GM21529 (cell line): ENCODE results near the gene MGAT5.

Experiments used
- ATAC-seq: cut with Tn5 transposase; IDR thresholded peaks from one replicate; pipeline ENCODE4 v1.9.1; 2021; ENCODE audit not compliant: unreplicated experiment

MGAT5 gene

DNA sequence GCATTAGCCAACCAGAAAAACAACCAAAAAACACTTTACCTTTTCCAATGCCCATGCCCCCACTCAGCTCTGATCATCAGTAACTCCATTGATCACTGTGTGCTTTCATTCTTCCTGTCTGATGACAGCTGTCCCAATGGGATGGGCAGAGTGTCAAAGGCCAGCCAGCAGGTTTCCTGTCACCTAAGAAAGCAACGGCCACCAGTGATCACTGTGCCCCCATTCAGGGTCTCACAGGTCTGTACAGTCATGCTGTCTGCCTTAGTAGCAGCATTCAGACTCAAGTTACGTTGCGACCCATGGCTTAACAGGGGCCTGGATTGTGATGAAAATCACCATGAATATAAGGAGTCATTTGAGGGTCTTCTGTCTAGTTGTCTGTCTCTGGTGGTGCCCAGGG lies 184.5 kb downstream of the MGAT5 start:
- ATAC-seq = no peak

DNA sequence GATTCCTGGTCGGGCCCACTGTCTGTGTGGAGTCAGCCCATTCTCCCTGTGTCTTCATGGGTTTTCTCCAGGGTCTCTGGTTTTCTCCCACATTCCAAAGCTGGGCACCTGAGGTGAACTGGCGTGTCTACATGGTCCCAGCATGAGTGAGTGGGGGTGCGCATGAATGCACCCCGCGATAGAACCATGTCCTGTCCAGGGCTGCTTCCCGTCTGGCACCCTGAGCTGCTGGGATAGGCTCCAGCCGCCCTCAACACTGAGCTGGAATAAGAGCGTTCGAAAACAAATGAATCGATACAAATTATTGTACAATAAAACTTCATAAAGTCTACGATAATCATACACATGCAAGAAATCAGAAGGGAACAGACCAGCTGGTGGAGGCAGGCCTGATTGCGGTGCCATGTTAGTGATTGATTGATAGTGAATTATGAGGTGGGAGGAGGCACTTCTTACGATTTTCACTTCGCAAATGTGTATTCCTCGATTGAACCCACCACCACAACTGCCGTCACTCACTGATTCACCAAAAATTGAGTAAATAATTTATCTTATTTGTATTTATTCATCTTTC lies 186.6 kb downstream of the MGAT5 start:
- ATAC-seq = no peak

DNA sequence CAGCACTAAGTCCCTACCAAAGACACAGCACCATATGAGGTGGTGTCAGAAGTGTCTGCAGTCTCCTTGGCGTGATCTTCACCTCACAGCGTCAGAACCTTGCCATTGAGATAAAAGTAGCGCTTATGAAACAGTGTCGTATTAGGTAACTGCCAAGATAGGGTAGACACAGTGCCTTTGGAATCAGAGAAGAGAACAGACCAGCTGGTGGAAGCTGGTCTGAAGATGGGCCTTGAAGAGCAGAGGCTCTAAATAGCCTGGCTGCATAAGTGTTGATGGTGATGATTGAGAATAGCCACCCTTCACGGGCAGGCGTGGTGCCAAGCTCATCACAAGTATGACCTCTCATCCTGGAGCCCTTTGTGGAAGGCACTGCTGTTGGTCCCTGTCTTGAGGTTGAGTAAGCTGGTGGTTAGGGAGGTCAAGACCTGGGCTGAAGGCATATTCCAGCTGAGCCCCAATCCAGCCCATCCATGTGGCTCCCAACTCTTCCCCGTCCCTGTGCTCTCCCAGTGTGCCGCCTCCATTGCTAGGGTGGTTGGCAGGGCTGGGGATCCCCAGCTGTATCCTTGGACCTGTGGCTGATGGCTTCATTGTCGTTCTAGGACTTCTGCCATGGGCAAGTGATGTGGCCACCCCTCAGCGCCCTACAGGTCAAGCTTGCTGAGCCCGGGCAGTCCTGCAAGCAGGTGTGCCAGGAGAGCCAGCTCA lies 187.4 kb downstream of the MGAT5 start:
- no peak for ATAC-seq

DNA sequence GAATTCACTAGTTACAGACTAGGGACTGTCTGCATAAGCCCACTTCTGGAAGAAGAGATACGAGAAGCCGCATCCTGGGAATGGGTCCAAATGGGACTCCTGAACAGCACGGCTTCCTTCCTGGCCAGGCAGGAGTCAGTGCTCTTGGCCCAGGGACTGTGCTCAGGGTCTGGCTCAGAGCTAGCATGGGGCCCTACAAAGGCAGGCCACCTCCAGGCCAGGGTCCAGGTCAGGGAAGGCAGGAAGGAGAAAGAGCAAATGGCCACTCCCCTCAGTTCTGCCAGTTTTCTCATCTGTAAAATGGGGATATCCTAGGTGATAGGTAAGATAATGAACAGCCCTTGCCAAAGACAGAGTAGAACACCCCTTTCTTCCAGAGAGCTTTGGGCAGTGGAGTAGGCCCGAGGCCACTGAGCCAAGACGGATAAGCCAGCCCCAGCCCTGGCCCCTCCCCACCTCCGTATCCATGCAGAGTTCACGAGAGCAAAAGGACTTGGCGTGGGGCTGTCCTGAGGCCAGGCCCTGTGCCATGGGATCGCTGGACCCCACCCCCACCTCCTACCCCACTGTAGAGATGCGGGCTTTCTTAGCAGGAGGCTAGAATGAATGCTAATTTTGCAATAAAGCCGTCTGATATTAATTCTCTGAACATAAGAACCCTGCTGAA lies 190.1 kb downstream of the MGAT5 start:
- no peak for ATAC-seq

DNA sequence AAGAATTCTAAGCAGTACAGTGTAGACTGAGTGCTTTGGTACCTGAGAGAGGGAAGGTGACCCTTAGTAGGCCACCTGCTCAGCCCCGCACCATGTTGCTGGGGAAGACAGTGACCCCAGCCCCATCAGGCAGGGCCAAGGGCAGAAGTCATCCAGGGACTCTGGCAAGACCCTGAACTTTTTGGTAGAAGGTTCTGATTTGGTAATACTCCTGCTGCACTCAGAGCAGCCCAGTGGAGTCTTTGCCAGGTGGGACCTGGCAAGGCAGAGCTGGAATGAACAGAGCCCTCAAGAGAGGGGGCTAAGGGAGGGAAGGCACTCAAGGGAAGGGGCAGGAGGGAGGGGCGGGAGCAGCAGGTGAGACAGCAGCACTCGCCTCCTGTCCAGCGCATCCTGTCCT lies 191.2 kb downstream of the MGAT5 start:
- ATAC-seq = no peak

DNA sequence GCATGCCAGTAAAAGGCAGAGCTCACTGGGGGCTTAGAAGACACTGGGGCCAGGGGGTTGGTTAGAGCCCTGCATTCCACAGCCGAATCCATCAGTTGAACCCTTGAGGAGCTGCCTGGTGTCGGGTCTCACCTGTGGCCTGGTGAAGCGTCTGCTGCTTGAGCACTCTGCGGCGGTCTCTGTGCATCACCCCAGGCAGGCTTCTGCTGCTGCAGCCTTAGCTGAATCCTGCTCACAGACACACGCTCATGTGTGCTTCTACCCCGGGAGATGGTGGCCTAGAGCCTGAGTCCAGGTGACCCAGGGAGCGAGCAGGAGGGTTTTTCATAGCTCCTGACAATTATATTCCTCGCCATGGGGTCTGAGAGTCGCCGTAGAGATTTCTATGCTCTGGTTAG lies 192.1 kb downstream of the MGAT5 start:
- no peak for ATAC-seq

DNA sequence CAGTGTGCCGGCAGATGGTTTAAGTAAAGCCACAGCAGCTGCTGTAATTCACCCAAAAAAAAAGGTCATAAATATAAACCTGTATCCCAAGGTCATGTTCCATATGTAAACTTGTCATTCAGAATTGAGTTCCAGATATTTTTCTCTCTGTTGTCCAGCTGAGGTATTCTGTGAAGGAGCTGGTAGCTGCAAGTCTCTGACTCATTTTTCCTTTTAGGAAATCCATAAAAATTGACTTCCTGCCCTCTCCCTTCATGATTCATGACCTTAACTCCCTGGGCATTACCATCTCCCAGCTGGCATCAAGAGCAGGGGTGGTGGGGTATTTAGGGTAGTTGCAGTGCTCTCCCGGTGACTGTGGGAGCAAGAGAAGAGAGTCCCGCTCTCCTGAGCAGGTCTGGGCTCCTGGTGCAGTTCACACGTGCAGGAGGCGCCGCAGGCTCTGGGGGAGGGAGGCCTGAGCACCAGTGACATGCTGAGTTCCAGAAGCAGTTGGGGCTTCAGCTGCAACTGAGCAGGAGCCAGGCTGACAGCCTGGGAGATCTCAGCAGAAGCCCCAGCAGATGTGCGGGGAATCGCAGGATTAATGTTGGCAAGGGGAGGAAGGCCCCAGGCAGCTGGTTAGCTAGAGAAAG lies 192.6 kb downstream of the MGAT5 start:
- no peak for ATAC-seq

DNA sequence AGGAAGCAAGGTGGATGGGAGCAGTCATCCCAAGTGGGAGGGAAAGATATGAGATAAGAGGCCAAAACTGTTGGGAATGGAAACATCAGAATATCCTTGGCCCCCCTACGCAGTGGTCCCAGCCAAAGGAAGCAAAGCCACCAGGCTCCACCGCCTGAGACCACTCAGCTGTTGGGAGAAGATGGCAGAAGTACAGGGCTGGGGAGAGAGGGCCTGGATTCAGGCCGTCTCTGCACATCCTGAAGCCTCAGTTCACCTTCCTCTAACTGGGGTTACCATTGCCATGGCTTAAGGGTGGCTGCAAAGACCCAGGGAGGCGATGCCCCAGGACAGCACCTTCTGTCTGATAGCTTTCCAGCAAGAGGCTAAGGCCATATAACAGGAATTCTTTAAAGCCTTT lies 193.8 kb downstream of the MGAT5 start:
- no peak for ATAC-seq

DNA sequence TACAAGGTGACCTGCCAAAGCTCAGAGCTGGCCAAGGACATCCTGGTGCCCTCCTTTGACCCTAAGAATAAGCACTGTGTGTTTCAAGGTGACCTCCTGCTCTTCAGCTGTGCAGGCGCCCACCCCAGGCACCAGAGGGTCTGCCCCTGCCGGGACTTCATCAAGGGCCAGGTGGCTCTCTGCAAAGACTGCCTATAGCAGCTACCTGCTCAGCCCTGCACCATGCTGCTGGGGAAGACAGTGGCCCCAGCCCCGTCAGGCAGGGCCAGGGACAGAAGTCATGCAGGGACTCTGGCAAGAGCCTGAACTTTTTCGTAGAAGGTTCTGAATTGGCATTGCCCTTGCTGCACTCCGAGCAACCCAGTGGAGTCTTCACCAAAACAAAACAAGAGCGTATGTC lies 194.8 kb downstream of the MGAT5 start:
- no peak for ATAC-seq

DNA sequence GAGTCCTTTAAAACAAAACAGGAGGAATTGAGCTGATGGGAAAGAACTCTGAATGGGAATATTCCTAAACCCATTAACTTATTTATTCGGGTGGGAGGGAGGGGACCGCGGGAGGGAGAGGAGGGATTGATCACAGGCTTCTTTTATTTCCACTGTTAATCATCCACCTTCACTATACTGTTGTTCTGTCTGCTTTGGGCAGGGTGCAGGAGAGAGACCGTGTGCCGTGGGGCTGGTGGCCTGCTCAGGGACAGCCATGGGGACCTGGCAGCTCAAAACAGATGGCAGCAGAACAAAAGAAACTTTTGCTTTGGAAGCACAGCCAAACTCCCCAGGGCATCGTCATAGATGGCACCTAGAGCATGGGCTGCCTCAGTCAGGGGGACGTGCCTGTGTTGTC lies 195.3 kb downstream of the MGAT5 start:
- no peak for ATAC-seq

DNA sequence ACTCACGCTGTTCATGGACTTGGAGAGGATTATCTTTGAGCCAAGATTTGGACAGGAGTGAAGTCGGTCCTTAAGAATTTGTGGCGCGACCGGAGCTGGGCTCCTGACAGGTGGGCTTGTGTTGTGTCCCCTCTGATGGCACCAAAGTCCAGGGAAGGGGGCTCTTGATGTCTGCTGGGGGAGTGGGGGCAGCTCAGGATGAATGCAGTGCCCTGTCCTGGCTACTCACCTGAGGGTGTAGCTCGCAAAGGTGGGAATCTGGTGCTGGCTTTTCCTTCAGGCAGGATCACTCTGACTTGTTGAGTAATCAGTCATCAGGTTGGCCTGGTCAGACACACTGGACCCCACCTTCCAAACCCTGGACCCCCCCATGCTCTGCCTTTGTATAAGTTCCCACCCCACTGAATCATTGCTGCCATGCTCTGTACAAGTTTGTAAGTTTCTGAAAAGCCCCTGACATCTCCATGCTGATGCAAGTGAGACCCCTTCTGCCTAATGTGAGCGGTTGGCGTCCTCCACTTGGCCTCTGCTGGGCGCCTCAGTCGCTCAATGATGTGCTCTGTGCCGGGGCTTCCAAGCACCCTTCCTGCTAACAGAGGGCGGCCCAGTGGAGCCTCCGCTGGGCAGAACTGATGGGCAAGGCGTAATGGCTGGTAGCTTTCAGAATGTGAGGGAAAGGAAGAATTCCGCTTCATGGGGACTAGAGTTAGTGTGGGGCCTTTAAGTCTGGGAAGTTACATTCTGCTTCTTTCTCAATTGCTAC lies 196.1 kb downstream of the MGAT5 start:
- ATAC-seq = no peak

DNA sequence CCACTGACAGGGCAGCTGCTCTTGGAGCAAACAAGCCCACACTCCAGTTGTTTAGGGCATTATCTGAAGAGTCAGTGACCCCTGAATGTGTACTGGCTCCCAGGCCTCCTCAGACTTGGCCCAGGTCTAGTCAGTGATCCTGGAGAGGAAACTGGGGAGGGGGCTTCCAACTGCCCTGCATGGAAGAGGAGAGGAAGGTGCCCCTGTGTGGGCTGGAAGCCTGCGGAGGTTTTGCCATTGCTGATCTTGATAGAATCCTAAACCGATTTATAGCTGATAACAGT lies 197.4 kb downstream of the MGAT5 start:
- no peak for ATAC-seq

DNA sequence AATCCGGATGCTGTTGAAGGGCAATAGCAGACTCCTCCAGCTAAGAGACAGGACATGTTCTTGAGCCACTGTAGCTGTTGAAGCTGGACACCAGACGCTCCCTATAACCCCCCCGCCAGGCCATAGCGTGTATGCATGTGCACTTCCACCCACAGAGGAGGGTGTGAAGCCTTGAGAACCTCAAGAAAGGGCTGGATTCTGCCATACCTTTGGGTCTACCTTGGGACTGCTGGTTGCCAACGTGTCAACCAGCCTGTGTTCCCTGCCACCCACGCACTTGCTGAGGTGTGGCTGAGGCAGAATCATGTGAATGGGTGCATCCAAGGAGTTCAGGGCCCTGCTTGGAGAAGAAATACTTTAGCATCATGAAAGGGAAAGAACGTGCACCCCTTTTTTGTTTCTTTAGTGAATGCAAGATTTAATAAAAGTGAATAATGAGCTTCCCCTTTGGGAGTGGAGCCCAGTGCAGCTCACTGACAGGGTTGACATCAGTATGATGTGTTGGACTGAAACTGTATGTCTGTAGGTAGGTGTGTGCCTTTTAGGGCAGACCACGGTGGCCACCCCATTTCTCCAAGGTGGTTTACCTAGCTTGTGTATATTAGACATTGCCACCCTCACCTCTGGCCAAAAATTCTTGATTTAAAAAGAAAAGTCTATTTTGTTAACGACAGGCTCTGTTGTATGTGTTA lies 198.3 kb downstream of the MGAT5 start:
- no peak for ATAC-seq

DNA sequence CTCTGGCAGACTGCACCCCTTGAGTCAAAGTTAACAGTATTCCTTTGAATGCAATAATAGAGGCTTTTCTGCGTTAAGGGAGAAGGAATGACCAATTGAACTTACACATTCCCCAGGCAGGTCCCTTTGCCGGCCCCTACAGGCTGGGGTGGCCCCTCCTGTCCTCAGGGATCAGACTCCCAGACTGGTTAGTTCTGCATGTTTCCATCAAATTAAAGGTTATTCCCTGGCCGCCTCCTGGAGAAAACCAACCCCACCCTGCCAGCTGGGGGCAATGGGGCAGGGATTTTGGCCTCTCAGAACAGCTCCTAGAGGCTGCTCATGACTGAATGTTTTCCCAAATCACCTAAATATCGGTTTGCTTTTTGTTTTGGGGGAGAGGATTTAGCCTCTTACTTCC lies 199.6 kb downstream of the MGAT5 start:
- no peak for ATAC-seq

DNA sequence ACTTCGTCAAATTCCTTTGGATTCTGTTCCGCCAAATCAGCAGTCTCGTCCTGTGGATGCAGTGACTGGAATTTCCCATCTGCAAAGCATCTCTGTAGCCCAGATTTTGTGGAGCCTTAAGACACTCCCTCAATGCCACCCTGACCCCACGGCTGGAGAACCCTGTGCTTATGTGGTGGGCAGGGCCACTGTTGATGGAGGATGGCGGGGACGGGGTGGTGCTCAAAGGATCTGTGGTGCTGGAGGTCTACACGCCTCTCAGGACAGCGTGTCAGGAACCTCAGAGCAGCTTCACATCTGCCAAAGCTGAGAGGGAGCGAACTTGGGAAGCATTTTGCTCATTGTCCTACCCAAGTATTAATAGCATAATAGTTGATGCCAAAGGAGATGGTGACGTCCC lies 200.1 kb downstream of the MGAT5 start:
- ATAC-seq = no peak

DNA sequence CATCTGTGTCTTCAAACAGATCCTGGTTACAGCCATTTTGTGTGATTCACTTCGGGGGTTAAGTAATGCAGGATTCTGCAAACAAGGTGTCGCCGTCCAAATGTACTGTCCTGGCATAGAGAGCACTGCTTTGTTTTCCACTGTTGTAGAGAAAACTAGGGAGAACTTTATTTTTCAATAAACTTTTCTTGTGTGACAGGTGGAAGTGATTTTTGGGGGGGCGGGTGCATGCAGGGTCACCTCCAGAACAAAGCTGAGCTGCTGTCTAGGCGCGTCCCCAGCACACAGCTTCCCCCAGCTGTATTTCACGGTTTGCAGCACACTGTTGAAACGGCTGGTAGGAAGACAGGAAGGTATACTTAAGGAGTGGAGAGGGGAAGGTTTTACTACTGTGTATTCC lies 200.6 kb downstream of the MGAT5 start:
- no peak for ATAC-seq

DNA sequence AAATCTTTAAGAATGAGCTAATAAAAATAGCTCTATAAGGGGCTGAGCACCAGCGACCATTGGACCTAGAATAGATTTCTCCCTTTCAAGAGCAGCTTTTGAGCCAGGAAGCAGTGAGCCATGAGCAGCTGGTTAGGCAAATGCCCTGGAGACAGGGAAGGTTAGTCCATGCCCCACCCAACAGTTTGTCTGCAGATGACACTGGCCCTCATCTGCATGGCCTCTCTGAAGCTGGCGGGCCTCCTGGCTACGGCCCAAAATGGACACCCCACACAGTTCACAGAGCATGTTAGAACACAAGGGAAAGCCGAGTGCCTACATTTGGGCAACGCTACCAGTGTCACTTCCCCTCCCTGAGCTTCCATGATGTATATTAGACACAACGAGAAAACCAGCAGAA lies 201.1 kb downstream of the MGAT5 start:
- no peak for ATAC-seq

DNA sequence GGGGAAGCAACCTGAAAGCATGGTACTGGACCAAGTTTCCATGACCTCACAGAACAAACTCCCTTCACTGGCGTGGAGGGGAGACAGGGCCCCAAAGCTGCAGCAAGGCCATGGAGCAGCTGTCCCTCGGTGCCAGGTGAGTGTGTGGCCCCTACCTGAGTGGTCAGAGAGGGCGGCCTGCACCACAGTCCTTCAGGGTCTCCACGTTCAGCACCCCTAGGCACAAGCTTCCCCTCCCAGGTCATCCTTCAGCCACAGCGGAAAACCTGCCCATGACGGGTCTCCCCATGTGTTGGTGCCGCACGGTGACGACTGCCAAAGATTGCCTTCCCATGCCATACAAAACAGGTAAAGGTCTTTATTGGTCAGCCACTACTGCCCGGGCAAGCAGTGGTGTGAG lies 201.6 kb downstream of the MGAT5 start:
- no peak for ATAC-seq

DNA sequence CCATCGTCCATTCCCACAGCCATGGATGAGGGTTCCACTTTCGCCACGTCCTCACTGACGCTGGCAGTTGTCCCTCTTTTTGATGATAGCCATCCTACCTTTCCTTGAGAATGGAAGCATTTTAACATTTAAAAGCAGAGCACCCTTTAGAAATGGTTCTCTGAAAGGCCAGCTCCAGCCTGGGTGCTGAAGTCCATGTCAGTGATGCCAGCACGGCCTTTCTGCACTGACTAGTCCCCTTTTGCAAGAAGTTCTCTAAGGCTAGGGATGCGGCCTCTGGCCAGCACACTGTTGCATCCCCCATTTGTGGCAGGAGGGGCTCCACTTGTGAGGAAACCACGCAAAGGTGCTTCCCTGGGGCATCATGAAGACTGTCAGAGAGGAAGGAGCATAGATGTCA lies 203.5 kb downstream of the MGAT5 start:
- ATAC-seq = no peak

DNA sequence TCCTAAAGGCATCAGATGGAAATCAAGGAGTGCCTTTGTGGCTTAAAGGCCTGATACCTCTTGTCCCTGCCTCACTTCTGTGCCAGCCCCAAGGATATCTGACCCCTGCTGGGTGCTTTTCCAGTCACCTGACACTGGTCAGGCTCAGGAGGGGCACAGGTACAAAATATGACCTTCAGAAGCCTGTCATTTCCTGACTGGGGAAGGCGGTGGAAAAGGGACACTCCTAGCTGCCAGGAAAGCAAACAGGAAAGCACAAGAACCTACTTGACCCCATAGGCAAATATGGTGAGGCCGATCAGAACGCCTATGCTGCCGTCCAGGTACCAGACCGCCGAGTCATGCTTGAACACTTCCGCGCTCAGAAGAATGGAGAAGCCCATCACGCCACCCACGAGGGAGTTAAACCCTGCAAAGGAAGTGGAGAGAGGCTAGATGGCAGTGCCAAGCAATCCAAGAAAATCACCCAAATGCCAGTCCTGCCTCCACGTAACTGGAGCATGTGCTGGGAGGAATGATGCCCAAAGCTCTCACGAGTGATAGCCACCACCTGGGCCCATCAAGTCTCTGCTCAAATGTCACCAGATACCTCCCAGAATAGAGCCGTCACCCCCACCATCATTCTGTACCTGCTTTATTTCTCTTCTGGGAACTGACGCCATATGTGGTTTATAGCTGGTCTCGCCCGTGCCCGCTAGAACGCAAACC lies 204.0 kb downstream of the MGAT5 start:
- ATAC-seq = no peak

DNA sequence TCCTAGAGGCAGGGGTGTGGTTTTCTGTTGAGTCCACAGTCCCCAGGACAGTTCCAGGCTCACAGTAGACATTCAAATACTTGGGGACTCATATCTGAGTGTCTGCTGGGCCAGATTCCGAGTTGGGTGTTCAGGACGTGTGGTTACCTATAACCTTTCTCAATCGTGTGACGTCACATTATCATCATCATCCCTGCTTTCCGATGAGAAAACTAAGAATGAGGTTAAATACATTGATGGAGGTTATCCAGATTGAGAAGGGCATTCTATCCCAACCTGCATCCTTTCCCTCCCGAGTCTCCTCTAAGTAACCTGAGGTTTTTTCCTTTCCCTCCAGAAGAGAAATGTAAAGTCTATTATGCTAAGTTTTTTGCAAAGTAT lies 204.6 kb downstream of the MGAT5 start:
- ATAC-seq = no peak
